Lung (tissue), 12 donors: ENCODE results near the gene TM4SF1. TPM values are rescaled to one million over a fixed set of nuclear protein-coding genes. Genes with fewer than 3 reads are reported as not detected.

ENCODE experiments used
- ATAC-seq: fragments of 200-7000 bp; cut with Tn5 transposase; one replicate; pipeline ENCODE4 v1.9.1; 2020; ENCODE audit warnings: moderate number of reproducible peaks; ENCODE audit not compliant: insufficient read depth, low FRiP score
- DNase-seq, 3 donors: peaks; one replicate each; pipeline ENCODE4 v3.0.0-alpha.2; 2013 to 2017
- H3K27ac ChIP-seq, 2 donors: one replicate each; pipeline ENCODE4 v1.5.1; 2013; ENCODE audit warnings: mild to moderate bottlenecking in 2 of 2, moderate library complexity in 2 of 2, control low read depth in 1 of 2, inconsistent platforms in 1 of 2, low read depth in 1 of 2, low read length in 1 of 2
- H3K27me3 ChIP-seq, 3 donors: one replicate each; pipeline ENCODE4 v1.5.1; 2013; ENCODE audit warnings: low read length in 2 of 3; ENCODE audit not compliant: control insufficient read depth in 3 of 3, insufficient read depth in 3 of 3
- H3K36me3 ChIP-seq, 4 donors: one replicate each; pipeline ENCODE4 v1.5.1; 2013; ENCODE audit warnings: low read length in 4 of 4, mild to moderate bottlenecking in 1 of 4, moderate library complexity in 1 of 4; ENCODE audit not compliant: control insufficient read depth in 4 of 4, insufficient read depth in 4 of 4
- H3K4me1 ChIP-seq, 5 donors: one replicate each; pipeline ENCODE4 v1.5.1; 2013; ENCODE audit warnings: low read length in 5 of 5, mild to moderate bottlenecking in 2 of 5, moderate library complexity in 1 of 5; ENCODE audit not compliant: control insufficient read depth in 5 of 5, insufficient read depth in 5 of 5
- H3K4me3 ChIP-seq: one replicate; pipeline ENCODE4 v1.5.1; 2013; ENCODE audit warnings: mild to moderate bottlenecking, control low read depth, moderate library complexity
- H3K9ac ChIP-seq, 2 donors: one replicate each; pipeline ENCODE4 v1.5.1; 2013; ENCODE audit warnings: low read length in 2 of 2, control low read depth in 1 of 2; ENCODE audit not compliant: insufficient read depth in 1 of 2
- H3K9me3 ChIP-seq, 4 donors: one replicate each; pipeline ENCODE4 v1.5.1; 2013; ENCODE audit warnings: low read length in 3 of 4, mild to moderate bottlenecking in 1 of 4, moderate library complexity in 1 of 4; ENCODE audit not compliant: control insufficient read depth in 4 of 4, insufficient read depth in 3 of 4
- CTCF ChIP-seq: IDR thresholded peaks from 2 replicates; pipeline ENCODE4 v1.5.1; 2012; ENCODE audit warnings: mild to moderate bottlenecking; ENCODE audit errors: control extremely low read depth, extremely low read depth
- WGBS, 2 donors: extraction: QIAGEN DNeasy Blood & Tissue Kit; methylation state at CpG; one replicate each; pipeline ENCODE4 v1.1.7; 2013; 5-methylcytosine and 5-hydroxymethylcytosine counted together
- polyA plus RNA-seq, 2 donors: library from polyadenylated mRNA; stranded (reverse); fragments of 200-250 nt; gene quantifications; one replicate each; pipeline ENCODE4 v1.2.1, GENCODE V29; 2013
- total RNA-seq, 2 donors: library from RNA; depleted of rRNA in 1 of 2; stranded (reverse); fragments of >200 nt in 1 of 2; gene quantifications; one replicate each; pipeline ENCODE4 v1.2.1, GENCODE V29; 2014 to 2021
- donor health status: control.
- donor health status: control.
- donor health status: Bipolar disorder and iron deficiency.
- donor health status: healthy.
- donor health status: DM: yes; HTN: yes; CAD: no.

Gene TM4SF1
- total and polyA plus RNA-seq, 4 donors = 177 to 281 (median 238) TPM

DNA sequence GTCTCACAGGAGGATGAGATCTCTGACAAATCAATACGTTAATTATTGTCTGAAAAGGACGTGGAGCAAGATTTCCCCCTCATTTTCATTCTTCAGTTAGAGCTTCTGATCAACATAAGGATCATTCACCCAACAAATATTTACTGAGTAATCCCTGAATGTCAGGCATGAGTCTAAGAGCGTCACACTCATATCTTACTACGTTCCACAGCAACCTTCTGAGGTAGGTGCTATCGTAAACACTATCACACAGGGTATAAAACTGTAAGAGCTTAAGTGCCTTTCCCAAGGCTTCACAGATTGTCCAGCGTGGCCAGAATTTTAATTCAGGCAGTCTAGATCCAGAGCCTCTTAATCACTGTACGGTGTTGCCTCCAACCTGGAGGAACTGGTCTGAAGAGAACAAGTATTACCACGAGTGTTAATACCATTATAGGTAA is 10.6 kb upstream of the TM4SF1 start:
- H3K36me3 ChIP-seq = no peaks in the 10 kb centered on the region
- 68 to 81% methylated on average over 8 of the region's 8 CpGs for WGBS, 2 donors
- DNase-seq = no peak
- ATAC-seq = no peak
- peaks cover 0 to 9% (median 0%) of the 10 kb centered on the region in 5 donors for H3K4me1 ChIP-seq
- no peak overlapping the region for H3K9ac ChIP-seq
- no peak for TF ChIP-seq CTCF
- no peaks in the 10 kb centered on the region for H3K27me3 ChIP-seq
- H3K4me3 ChIP-seq = no peak overlapping the region
- H3K9me3 ChIP-seq = no peaks in the 10 kb centered on the region
- H3K27ac ChIP-seq = peak overlapping the region; percentile 48 to 65

DNA sequence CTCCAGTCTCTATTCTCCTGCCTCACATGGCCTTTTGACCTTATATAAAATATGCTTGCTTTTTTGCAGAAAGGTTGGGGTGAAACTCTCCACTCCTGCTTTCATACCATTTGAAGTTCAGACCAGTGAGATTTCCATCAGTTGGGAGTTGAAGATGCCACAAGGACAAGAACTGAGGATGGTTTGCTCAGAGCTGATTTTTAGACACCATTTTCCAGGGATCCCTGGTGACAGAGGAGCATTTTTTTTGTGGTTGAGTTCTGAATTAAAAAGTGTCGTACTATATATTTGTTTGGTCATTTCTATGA is 8.8 kb upstream of the TM4SF1 start:
- H3K27ac ChIP-seq = peak overlapping the region; percentile 43 to 86
- H3K9me3 ChIP-seq = no peaks in the 10 kb centered on the region
- WGBS, 2 donors = 62 to 85% methylated on average over 1 of the region's 1 CpG
- ATAC-seq (no peak), DNase-seq (no peak)
- no peak overlapping the region for H3K4me3 ChIP-seq
- H3K36me3 ChIP-seq = no peaks in the 10 kb centered on the region
- TF ChIP-seq CTCF = no peak
- no peak overlapping the region for H3K9ac ChIP-seq
- H3K4me1 ChIP-seq = peaks cover 0 to 9% (median 0%) of the 10 kb centered on the region in 5 donors
- no peaks in the 10 kb centered on the region for H3K27me3 ChIP-seq

GRCh38 chr3:149385617-149386298 is 8.3 kb upstream of the TM4SF1 start:
- WGBS, 2 donors = 91 to 92% methylated on average over 7 of the region's 7 CpGs
- Histone ChIP-seq H3K4me3 (no peak overlapping the region), H3K9me3 (no peaks in the 10 kb centered on the region), H3K27ac (peak overlapping the region; percentile 43 to 86), H3K9ac (no peak overlapping the region), H3K27me3 (no peaks in the 10 kb centered on the region), H3K36me3 (no peaks in the 10 kb centered on the region), H3K4me1 (peaks cover 0 to 9% (median 0%) of the 10 kb centered on the region in 5 donors)
- DNase-seq (no peak), ATAC-seq (no peak)
- no peak for TF ChIP-seq CTCF

GRCh38 chr3:149384911-149385321 is 7.5 kb upstream of the TM4SF1 start:
- H3K27ac ChIP-seq = no peak overlapping the region
- H3K36me3 ChIP-seq = no peaks in the 10 kb centered on the region
- 86 to 87% methylated on average over 6 of the region's 6 CpGs for WGBS, 2 donors
- no peaks in the 10 kb centered on the region for H3K9me3 ChIP-seq
- no peak overlapping the region for H3K4me3 ChIP-seq
- no peak for TF ChIP-seq CTCF
- DNase-seq = no peak
- H3K4me1 ChIP-seq = peaks cover 0 to 9% (median 0%) of the 10 kb centered on the region in 5 donors
- ATAC-seq = no peak
- H3K27me3 ChIP-seq = no peaks in the 10 kb centered on the region
- H3K9ac ChIP-seq = no peak overlapping the region
